Measurements from ENCODE around the gene CUTA.

CUTA gene

GRCh38 chr6:33455051-33455450 is 37.1 kb upstream of the CUTA start:
- H3K4me3 ChIP-seq (ENCODE audit: low read depth, low read length) = peak overlapping the region; percentile 96
- TF ChIP-seq, protein P1, sequence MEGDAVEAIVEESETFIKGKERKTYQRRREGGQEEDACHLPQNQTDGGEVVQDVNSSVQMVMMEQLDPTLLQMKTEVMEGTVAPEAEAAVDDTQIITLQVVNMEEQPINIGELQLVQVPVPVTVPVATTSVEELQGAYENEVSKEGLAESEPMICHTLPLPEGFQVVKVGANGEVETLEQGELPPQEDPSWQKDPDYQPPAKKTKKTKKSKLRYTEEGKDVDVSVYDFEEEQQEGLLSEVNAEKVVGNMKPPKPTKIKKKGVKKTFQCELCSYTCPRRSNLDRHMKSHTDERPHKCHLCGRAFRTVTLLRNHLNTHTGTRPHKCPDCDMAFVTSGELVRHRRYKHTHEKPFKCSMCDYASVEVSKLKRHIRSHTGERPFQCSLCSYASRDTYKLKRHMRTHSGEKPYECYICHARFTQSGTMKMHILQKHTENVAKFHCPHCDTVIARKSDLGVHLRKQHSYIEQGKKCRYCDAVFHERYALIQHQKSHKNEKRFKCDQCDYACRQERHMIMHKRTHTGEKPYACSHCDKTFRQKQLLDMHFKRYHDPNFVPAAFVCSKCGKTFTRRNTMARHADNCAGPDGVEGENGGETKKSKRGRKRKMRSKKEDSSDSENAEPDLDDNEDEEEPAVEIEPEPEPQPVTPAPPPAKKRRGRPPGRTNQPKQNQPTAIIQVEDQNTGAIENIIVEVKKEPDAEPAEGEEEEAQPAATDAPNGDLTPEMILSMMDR (IDR thresholded peaks at IDR 0.05; ENCODE audit: low read depth, low read length, missing control alignments) = no peak
- no peak for DNase-seq (ENCODE audit: low read depth)
- in situ Hi-C loops (cut with HindIII; ENCODE audit: low sequenced_read_pairs) = no loop called here

DNA sequence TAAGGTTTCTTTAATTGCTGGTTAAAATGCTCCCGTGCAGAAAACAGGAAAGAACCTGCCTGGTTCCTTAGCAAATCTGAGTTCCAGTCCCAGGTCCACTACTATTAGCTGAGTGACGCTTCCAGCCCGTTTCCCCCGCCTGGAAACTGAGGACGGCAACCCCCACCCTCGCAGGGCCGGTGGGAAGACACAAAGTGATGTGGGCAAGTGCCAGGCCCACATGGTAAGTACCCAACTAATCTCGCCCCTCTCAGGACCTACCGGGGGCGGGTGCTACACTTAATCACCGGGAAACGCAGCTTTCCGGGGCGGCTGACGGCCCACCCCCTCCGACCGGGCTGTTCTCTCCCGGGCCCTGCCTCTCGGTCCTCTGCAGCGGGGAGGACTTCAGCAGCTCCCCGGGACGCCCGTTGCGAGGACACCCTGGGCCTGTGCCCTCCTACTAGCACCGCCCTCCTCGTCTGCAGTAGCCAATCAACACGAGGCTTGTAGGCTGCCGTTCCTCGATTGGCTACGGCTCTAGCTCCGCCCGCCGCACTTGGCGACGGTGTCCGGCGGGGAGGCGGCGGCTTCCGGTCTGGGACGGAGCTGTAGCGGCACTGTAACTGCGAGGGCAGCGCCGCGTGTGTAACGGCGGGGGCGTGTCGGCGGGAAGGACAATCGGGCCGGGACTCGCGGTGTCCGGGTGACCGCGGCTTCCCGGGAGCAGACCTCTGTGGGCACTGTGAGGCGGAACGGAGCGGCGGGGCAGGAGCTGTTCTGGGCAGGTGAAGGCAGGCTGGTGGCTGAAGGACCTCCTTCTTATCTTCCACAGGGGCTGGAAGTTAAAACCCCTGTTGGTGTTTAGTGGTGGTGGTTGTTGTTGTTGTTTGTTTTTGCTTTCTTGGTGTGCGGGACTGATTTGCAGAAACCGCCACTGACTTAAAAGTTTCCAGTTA is 36.4 kb upstream of the CUTA start, which contains the start of gene ZBTB9:
ZBTB9 (plus strand) TSS at position 568 of the 938 bp plus-strand sequence. CDS start 525 bp downstream, outside the sequence.
- TF ChIP-seq, protein P1 (IDR thresholded peaks at IDR 0.05; ENCODE audit: low read depth, low read length, missing control alignments) = no peak
- in situ Hi-C loops (cut with HindIII; ENCODE audit: low sequenced_read_pairs) = no loop called here
- H3K4me3 ChIP-seq (ENCODE audit: low read depth, low read length) = peak within 1 kb of the TSS; percentile 96
- DNase-seq (ENCODE audit: low read depth) = peak; percentile 82

DNA sequence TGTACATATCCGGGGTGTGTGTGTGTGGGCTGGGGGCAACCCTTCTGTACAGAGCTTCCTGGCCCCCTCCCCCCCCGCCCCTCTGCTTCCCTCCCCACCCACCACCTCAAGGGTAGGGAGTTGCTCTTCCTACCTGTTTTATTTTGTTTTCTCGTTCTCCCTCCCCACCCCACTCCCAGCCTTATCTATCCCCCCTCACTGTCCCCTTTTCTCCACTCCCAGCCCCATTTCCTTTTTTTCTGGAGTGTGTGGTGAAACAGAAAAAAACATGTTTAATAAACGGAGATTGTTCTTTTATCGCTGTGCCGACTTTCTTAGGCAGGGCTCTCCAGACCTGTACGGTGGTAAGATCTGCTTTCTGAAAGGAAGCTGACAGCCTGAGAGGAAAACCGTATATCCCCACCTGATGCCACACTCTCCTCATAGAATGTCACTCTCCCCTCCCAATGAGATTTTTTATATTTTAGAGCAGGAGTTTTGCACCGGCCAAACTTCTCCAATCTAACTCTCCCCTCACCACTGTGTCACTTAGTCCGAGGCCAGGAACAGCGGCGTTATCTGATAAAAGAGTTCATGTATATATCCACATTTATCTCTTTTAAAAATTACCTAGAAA is 35.6 kb upstream of the CUTA start:
- DNase-seq (ENCODE audit: low read depth) = no peak
- peak overlapping the region; percentile 96 for H3K4me3 ChIP-seq (ENCODE audit: low read depth, low read length)
- TF ChIP-seq, protein P1 (IDR thresholded peaks at IDR 0.05; ENCODE audit: low read depth, low read length, missing control alignments) = no peak
- in situ Hi-C loops (cut with HindIII; ENCODE audit: low sequenced_read_pairs) = no loop called here

GRCh38 chr6:33452496-33452895 is 34.6 kb upstream of the CUTA start:
- no peak for DNase-seq (ENCODE audit: low read depth)
- in situ Hi-C loops (cut with HindIII; ENCODE audit: low sequenced_read_pairs) = no loop called here
- TF ChIP-seq, protein P1 (IDR thresholded peaks at IDR 0.05; ENCODE audit: low read depth, low read length, missing control alignments) = no peak
- H3K4me3 ChIP-seq (ENCODE audit: low read depth, low read length) = no peak overlapping the region

GRCh38 chr6:33451606-33452005 is 33.7 kb upstream of the CUTA start:
- H3K4me3 ChIP-seq (ENCODE audit: low read depth, low read length) = no peak overlapping the region

GRCh38 chr6:33450434-33450833 is 32.5 kb upstream of the CUTA start:
- in situ Hi-C loops (cut with HindIII; ENCODE audit: low sequenced_read_pairs) = no loop called here

More at GRCh38 chr6:33451606-33452005, 33.7 kb upstream of the CUTA start:
- no peak for DNase-seq (ENCODE audit: low read depth)
- in situ Hi-C loops (cut with HindIII; ENCODE audit: low sequenced_read_pairs) = no loop called here
- TF ChIP-seq, protein P1 (IDR thresholded peaks at IDR 0.05; ENCODE audit: low read depth, low read length, missing control alignments) = no peak

More at GRCh38 chr6:33450434-33450833, 32.5 kb upstream of the CUTA start:
- TF ChIP-seq, protein P1 (IDR thresholded peaks at IDR 0.05; ENCODE audit: low read depth, low read length, missing control alignments) = no peak
- DNase-seq (ENCODE audit: low read depth) = no peak
- no peak overlapping the region for H3K4me3 ChIP-seq (ENCODE audit: low read depth, low read length)

All from astrocyte of the cerebellum (primary cell).